HG03558 (cell line): Measurements from ENCODE around the gene CYTL1.

ENCODE experiments used
- ATAC-seq: cut with Tn5 transposase; IDR thresholded peaks from one replicate; pipeline ENCODE4 v1.9.1; 2021; ENCODE audit warnings: moderate number of reproducible peaks; ENCODE audit not compliant: unreplicated experiment; ENCODE audit errors: extremely low read depth

The CYTL1 gene

GRCh38 chr4:4979971-4980370 lies 39.3 kb downstream of the CYTL1 start:
- no peak for ATAC-seq

GRCh38 chr4:4974727-4975126 lies 44.5 kb downstream of the CYTL1 start:
- ATAC-seq = no peak

- no peak for ATAC-seq
Measured at GRCh38 chr4:4971796-4972195, 47.5 kb downstream of the CYTL1 start.

- ATAC-seq = no peak
Measured at GRCh38 chr4:4969298-4969697, 50.0 kb downstream of the CYTL1 start.

- no peak for ATAC-seq
Measured at GRCh38 chr4:4968161-4968725, 51.0 kb downstream of the CYTL1 start.
